K562 (cell line): ENCODE measurements around the gene PUM1. TPM values are rescaled to one million over a fixed set of nuclear protein-coding genes. Genes with fewer than 3 reads are reported as not detected.

Experiments
- FUS ChIP-seq: fragments of 200-400 bp; formaldehyde crosslinking; optimal IDR thresholded peaks from 2 replicates; pipeline ENCODE3; 2017; ENCODE audit warnings: low read depth, low read length
- HSF4 ChIP-seq: fragments of 250-450 bp; sonication (Bioruptor Pico); IDR thresholded peaks from 2 replicates; pipeline ENCODE4 v2.1.2; 2022; ENCODE audit warnings: mild to moderate bottlenecking, moderate library complexity, borderline replicate concordance
- KHSRP ChIP-seq: fragments of 450-650 bp; IDR thresholded peaks from 2 replicates; pipeline ENCODE4 v1.6.1; 2017
- MAFF ChIP-seq: IDR thresholded peaks from 2 replicates; pipeline ENCODE4 v1.6.1; 2012; ENCODE audit warnings: low read length, improper control_type of control experiment
- NCOA4 ChIP-seq: fragments of 450-650 bp; IDR thresholded peaks from 2 replicates; pipeline ENCODE4 v1.6.1; 2018; ENCODE audit warnings: mild to moderate bottlenecking; ENCODE audit not compliant: partially characterized antibody
- RBBP5 ChIP-seq: fragments of 200-600 bp; sonication (generic); IDR thresholded peaks from 2 replicates; pipeline ENCODE4 v1.6.1; 2012; ENCODE audit warnings: borderline replicate concordance, mild to moderate bottlenecking, low read length, control low read depth, inconsistent platforms; ENCODE audit not compliant: insufficient read depth, poor library complexity, severe bottlenecking
- SMARCE1 ChIP-seq: fragments of 450-650 bp; IDR thresholded peaks from 2 replicates; pipeline ENCODE4 v1.7.1; 2016; ENCODE audit warnings: mild to moderate bottlenecking
- SNIP1 ChIP-seq: fragments of 450-650 bp; IDR thresholded peaks from 2 replicates; pipeline ENCODE4 v1.7.1; 2017; ENCODE audit warnings: low read depth, mild to moderate bottlenecking
- U2AF1 ChIP-seq: fragments of 200-400 bp; formaldehyde crosslinking; optimal IDR thresholded peaks from 2 replicates; pipeline ENCODE3; 2017; ENCODE audit warnings: mild to moderate bottlenecking, low read depth, low read length, moderate library complexity
- ZNF124 ChIP-seq: sonication (generic); formaldehyde crosslinking; IDR thresholded peaks from 2 replicates; pipeline ENCODE4 v1.8.1; 2022; ENCODE audit warnings: missing genetic modification reagents
- ZNF263 ChIP-seq: sonication (generic); formaldehyde crosslinking; IDR thresholded peaks from 2 replicates; pipeline ENCODE4 v1.8.0; 2022; ENCODE audit warnings: mild to moderate bottlenecking, missing genetic modification reagents, borderline replicate concordance
- ZNF431 ChIP-seq: sonication (generic); formaldehyde crosslinking; IDR thresholded peaks from 2 replicates; pipeline ENCODE4 v1.8.0; 2022; ENCODE audit warnings: mild to moderate bottlenecking, missing genetic modification reagents
- ZNF668 ChIP-seq: fragments of 250-450 bp; sonication (Bioruptor Pico); IDR thresholded peaks from 2 replicates; pipeline ENCODE4 v1.8.0; 2022; ENCODE audit warnings: mild to moderate bottlenecking, inconsistent platforms
- polyA plus RNA-seq, 8 experiments: library from polyadenylated mRNA; depleted of rRNA in 4 of 8; stranded (reverse) in 5 of 8; unstranded in 3 of 8; fragments of >200 nt; fragmentation: Nextera tagmentation in 2 of 8; fragmentation: Illumina TruSeq in 1 of 8; extraction: Ambion mirVana in 2 of 8; extraction: Trizol in 1 of 8; gene quantifications; 2 replicates each; pipeline versions ENCODE4 v1.2.1 to v1.2.3, GENCODE V29; 2011 to 2014; ENCODE audit warnings: inconsistent platforms in 1 of 8, missing spikeins in 1 of 8
- total RNA-seq, 7 experiments: library from RNA; depleted of rRNA in 6 of 7; stranded (reverse); fragments of >200 nt in 6 of 7; fragmentation: Illumina TruSeq in 2 of 7; extraction: Trizol in 2 of 7; gene quantifications; 2 replicates each; pipeline versions ENCODE4 v1.2.1 to v1.2.3, GENCODE V29; 2011 to 2021; ENCODE audit warnings: low replicate concordance in 1 of 7
- TF ChIP-seq, protein P1 (sequence below): fragments of 450-650 bp; IDR thresholded peaks from 2 replicates; pipeline ENCODE4 v1.6.1; 2018; ENCODE audit not compliant: partially characterized antibody
- TF ChIP-seq, protein P2 (sequence below), 2 experiments: fragments of 450-650 bp in 1 of 2; IDR thresholded peaks; 2 replicates each; pipeline ENCODE4 v1.6.1; 2011 to 2017; ENCODE audit warnings: low read depth in 2 of 2, antibody characterized with exemption in 1 of 2, borderline replicate concordance in 1 of 2, low read length in 1 of 2, mild to moderate bottlenecking in 1 of 2, mixed read lengths in 1 of 2; ENCODE audit not compliant: control insufficient read depth in 1 of 2

The PUM1 gene
- total and polyA plus RNA-seq, 9 of the 15 experiments (the other 6 are each of a cell fraction or from before 2014, with no cell fraction given): 37.7 to 104 (median 55.7) TPM

DNA sequence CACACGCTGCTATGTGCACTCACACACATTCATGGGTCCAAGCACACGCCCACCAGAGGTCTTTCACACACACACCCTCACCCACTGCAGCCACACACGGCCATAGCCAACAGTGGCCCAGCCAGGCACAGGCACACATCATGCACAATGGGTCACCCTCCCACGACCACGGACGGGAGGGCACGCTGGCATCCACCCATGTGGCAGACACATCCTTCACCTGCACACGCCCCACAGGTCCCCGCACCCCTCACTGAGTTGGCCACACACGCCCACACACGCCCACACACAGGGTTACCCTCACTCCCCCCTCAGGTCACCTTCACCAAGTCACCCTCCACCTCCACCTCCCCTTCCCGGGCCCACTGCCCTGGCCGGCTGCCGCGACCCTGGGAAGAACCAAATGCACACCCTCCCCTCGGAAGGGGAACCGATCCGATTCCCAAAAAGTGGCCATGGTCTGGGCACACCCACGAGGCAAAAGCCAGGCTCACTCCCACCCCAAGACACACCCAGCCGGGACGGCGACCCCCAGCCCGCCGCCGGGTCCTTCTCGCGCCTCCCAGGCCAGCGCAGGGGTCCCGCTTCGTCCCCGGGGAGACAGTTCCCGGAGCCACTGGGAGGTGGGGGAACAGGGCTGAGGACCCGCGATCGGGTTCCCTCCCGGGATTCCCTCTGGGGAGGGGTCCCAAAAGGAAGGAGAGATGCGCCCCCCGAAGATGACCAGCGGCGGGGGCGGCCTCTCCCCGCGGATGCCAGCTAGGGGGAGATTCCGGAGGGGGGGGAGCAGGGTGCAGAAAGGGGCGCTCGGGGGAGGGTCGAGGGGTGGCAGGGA is 157.8 kb downstream of the PUM1 start (continued):
- no peak for TF ChIP-seq ZNF431 (CRISPR knock-in tag)
- no peak for TF ChIP-seq ZNF124 (CRISPR knock-in tag)
- no peak for TF ChIP-seq HSF4 (CRISPR knock-in tag)
- TF ChIP-seq, protein P1, sequence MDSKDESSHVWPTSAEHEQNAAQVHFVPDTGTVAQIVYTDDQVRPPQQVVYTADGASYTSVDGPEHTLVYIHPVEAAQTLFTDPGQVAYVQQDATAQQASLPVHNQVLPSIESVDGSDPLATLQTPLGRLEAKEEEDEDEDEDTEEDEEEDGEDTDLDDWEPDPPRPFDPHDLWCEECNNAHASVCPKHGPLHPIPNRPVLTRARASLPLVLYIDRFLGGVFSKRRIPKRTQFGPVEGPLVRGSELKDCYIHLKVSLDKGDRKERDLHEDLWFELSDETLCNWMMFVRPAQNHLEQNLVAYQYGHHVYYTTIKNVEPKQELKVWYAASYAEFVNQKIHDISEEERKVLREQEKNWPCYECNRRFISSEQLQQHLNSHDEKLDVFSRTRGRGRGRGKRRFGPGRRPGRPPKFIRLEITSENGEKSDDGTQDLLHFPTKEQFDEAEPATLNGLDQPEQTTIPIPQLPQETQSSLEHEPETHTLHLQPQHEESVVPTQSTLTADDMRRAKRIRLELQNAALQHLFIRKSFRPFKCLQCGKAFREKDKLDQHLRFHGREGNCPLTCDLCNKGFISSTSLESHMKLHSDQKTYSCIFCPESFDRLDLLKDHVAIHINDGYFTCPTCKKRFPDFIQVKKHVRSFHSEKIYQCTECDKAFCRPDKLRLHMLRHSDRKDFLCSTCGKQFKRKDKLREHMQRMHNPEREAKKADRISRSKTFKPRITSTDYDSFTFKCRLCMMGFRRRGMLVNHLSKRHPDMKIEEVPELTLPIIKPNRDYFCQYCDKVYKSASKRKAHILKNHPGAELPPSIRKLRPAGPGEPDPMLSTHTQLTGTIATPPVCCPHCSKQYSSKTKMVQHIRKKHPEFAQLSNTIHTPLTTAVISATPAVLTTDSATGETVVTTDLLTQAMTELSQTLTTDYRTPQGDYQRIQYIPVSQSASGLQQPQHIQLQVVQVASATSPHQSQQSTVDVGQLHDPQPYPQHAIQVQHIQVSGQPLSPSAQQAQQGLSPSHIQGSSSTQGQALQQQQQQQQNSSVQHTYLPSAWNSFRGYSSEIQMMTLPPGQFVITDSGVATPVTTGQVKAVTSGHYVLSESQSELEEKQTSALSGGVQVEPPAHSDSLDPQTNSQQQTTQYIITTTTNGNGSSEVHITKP: peak; percentile 58
- peak; percentile 12; the same call in 1 of the 2 replicates for TF ChIP-seq ZNF263 (CRISPR knock-in tag)
- TF ChIP-seq SMARCE1: 0 out of 2 replicates have a peak, but pooled peaks have one; percentile 21
- TF ChIP-seq RBBP5: peak; percentile 22
- TF ChIP-seq SNIP1: no peak
- TF ChIP-seq NCOA4: no peak
- TF ChIP-seq U2AF1: no peak
- TF ChIP-seq FUS: no peak
- TF ChIP-seq MAFF: no peak
- no peak for TF ChIP-seq ZNF668 (CRISPR knock-in tag)
- TF ChIP-seq, protein P2, sequence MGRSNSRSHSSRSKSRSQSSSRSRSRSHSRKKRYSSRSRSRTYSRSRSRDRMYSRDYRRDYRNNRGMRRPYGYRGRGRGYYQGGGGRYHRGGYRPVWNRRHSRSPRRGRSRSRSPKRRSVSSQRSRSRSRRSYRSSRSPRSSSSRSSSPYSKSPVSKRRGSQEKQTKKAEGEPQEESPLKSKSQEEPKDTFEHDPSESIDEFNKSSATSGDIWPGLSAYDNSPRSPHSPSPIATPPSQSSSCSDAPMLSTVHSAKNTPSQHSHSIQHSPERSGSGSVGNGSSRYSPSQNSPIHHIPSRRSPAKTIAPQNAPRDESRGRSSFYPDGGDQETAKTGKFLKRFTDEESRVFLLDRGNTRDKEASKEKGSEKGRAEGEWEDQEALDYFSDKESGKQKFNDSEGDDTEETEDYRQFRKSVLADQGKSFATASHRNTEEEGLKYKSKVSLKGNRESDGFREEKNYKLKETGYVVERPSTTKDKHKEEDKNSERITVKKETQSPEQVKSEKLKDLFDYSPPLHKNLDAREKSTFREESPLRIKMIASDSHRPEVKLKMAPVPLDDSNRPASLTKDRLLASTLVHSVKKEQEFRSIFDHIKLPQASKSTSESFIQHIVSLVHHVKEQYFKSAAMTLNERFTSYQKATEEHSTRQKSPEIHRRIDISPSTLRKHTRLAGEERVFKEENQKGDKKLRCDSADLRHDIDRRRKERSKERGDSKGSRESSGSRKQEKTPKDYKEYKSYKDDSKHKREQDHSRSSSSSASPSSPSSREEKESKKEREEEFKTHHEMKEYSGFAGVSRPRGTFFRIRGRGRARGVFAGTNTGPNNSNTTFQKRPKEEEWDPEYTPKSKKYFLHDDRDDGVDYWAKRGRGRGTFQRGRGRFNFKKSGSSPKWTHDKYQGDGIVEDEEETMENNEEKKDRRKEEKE (IDR thresholded peaks at IDR 0.05; ENCODE audit: borderline replicate concordance in 1 of 2, control insufficient read depth in 1 of 2, low read depth in 2 of 2, low read length in 1 of 2): no peak
- no peak for TF ChIP-seq KHSRP
- TF ChIP-seq, all 486 proteins: peak for 33
